HepG2 (cell line): ENCODE measurements around the gene HLF. TPM values are rescaled to one million over a fixed set of nuclear protein-coding genes. Genes with fewer than 3 reads are reported as not detected.
A peak's percentile ranks its signal among the peaks of the same experiment; 100 is the strongest.

Experiments
- AHR ChIP-seq: IDR thresholded peaks from 2 replicates; pipeline ENCODE4 v1.6.1; 2018; ENCODE audit warnings: missing genetic modification reagents, missing compliant biosample characterization
- ARNTL ChIP-seq: sonication (generic); formaldehyde crosslinking; IDR thresholded peaks from 2 replicates; pipeline ENCODE4 v1.4.0; 2020; ENCODE audit warnings: mild to moderate bottlenecking, missing genetic modification reagents
- CREM ChIP-seq, 2 experiments: sonication (generic) in 1 of 2; formaldehyde crosslinking in 1 of 2; IDR thresholded peaks; 2 replicates each; pipeline versions ENCODE4 v1.4.0 to v1.6.1; 2016 to 2020; ENCODE audit warnings: antibody characterized with exemption in 1 of 2, mild to moderate bottlenecking in 1 of 2, missing genetic modification reagents in 1 of 2
- DR1 ChIP-seq: sonication (generic); formaldehyde crosslinking; IDR thresholded peaks from 2 replicates; pipeline ENCODE4 v1.8.0; 2021; ENCODE audit warnings: mild to moderate bottlenecking, missing genetic modification reagents, inconsistent platforms
- GABPA ChIP-seq, 2 experiments: IDR thresholded peaks; 2 replicates each; pipeline ENCODE4 v1.6.1; 2011 to 2016; ENCODE audit warnings: low read depth in 2 of 2, low read length in 1 of 2, missing biosample characterization in 1 of 2, missing genetic modification characterization in 1 of 2
- JUNB ChIP-seq: sonication (generic); formaldehyde crosslinking; IDR thresholded peaks from 2 replicates; pipeline ENCODE4 v1.8.0; 2022; ENCODE audit warnings: missing genetic modification reagents, mild to moderate bottlenecking, borderline replicate concordance
- KDM5B ChIP-seq: sonication (generic); formaldehyde crosslinking; IDR thresholded peaks from 2 replicates; pipeline ENCODE4 v1.4.0; 2020; ENCODE audit warnings: missing genetic modification reagents, mild to moderate bottlenecking, borderline replicate concordance
- MTA3 ChIP-seq: sonication (generic); formaldehyde crosslinking; IDR thresholded peaks from 2 replicates; pipeline ENCODE4 v1.4.0; 2020; ENCODE audit warnings: missing genetic modification reagents
- MYC ChIP-seq: sonication (generic); formaldehyde crosslinking; IDR thresholded peaks from 2 replicates; pipeline ENCODE4 v1.9.0; 2021; ENCODE audit warnings: missing genetic modification reagents, borderline replicate concordance
- POLR2A ChIP-seq, 2 experiments: IDR thresholded peaks; 2 replicates each; pipeline ENCODE4 v1.6.1; 2011; ENCODE audit warnings: low read depth in 2 of 2, low read length in 2 of 2, mild to moderate bottlenecking in 1 of 2, moderate library complexity in 1 of 2; ENCODE audit not compliant: insufficient read depth in 1 of 2
- SMC3 ChIP-seq: IDR thresholded peaks from 2 replicates; pipeline ENCODE4 v1.6.1; 2011; ENCODE audit warnings: low read length, improper control_type of control experiment
- TAF1 ChIP-seq: sonication (generic); formaldehyde crosslinking; IDR thresholded peaks from 2 replicates; pipeline ENCODE4 v1.4.0; 2020; ENCODE audit warnings: missing genetic modification reagents
- TBP ChIP-seq: sonication (generic); formaldehyde crosslinking; IDR thresholded peaks from 2 replicates; pipeline ENCODE4 v1.5.0; 2020; ENCODE audit warnings: missing genetic modification reagents
- TMF1 ChIP-seq: sonication (generic); formaldehyde crosslinking; IDR thresholded peaks from 2 replicates; pipeline ENCODE4 v1.8.1; 2022; ENCODE audit warnings: low read depth, missing genetic modification reagents
- ZNF33B ChIP-seq: sonication (generic); formaldehyde crosslinking; IDR thresholded peaks from 2 replicates; pipeline ENCODE4 v1.5.1; 2020; ENCODE audit warnings: mild to moderate bottlenecking, missing genetic modification reagents
- ZNF761 ChIP-seq: sonication (generic); formaldehyde crosslinking; conservative IDR thresholded peaks from 2 replicates; pipeline ENCODE4 v1.4.0; 2020; ENCODE audit warnings: mild to moderate bottlenecking, missing genetic modification reagents
- ZNF780A ChIP-seq: sonication (generic); formaldehyde crosslinking; IDR thresholded peaks from 2 replicates; pipeline ENCODE4 v1.8.0; 2022; ENCODE audit warnings: mild to moderate bottlenecking, missing genetic modification reagents, moderate library complexity
- polyA plus RNA-seq, 8 experiments: library from polyadenylated mRNA; depleted of rRNA in 3 of 8; stranded (reverse) in 7 of 8; unstranded in 1 of 8; fragments of >200 nt; fragmentation: Illumina TruSeq in 4 of 8; extraction: Trizol in 4 of 8; gene quantifications; 2 replicates each; pipeline versions ENCODE4 v1.2.1 to v1.2.3, GENCODE V29; 2011 to 2016; ENCODE audit warnings: low read depth in 4 of 8, missing spikeins in 1 of 8, mixed read lengths in 1 of 8; ENCODE audit not compliant: insufficient read depth in 1 of 8
- total RNA-seq, 5 experiments: library from RNA; depleted of rRNA; stranded (reverse); fragments of >200 nt; fragmentation: Illumina TruSeq; extraction: Trizol; gene quantifications; 2 replicates each; pipeline ENCODE4 v1.2.3, GENCODE V29; 2016; ENCODE audit warnings: low read depth in 1 of 5
- TF ChIP-seq, protein P1 (sequence below): IDR thresholded peaks from 2 replicates; pipeline ENCODE4 v1.6.1; 2016; ENCODE audit warnings: low read depth, borderline replicate concordance
- TF ChIP-seq, protein P2 (sequence below): sonication (generic); formaldehyde crosslinking; IDR thresholded peaks from 2 replicates; pipeline ENCODE4 v1.4.0; 2020; ENCODE audit warnings: missing genetic modification reagents
- TF ChIP-seq, protein P3 (sequence below): sonication (generic); formaldehyde crosslinking; IDR thresholded peaks from 2 replicates; pipeline ENCODE4 v1.4.0; 2020; ENCODE audit warnings: mild to moderate bottlenecking, missing genetic modification reagents

Gene HLF
- total and polyA plus RNA-seq, 2 of the 13 experiments (the other 11 are each of a cell fraction or from before 2014, with no cell fraction given) = 202 to 346 TPM

DNA sequence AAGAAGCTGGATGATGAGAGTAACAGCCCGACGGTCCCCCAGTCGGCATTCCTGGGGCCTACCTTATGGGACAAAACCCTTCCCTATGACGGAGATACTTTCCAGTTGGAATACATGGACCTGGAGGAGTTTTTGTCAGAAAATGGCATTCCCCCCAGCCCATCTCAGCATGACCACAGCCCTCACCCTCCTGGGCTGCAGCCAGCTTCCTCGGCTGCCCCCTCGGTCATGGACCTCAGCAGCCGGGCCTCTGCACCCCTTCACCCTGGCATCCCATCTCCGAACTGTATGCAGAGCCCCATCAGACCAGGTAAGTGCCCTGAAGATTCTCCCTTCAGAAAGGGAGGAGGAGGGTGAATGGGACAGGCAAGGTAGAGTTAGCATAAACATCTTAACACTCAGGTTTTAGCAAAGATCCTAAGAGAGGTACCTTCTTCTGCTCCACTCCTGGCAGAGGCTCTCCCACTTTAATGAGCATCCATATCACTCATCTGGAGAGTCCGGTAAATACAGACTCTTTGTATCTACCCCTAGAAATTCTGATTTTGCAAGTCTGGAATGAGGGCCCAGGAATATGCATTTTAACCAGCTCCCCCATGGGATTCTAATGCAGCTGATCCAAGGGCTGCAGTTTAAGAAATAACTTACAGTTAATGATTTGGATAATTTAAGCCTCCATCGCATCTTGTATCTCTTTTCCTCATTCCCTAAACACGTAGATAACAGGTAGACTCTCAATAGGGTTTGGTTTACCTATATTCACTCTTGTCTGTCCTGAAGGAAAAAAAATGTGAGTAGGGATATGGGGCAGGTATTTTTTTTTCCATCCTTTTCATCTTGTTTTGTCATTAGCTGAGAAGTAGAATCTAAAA lies 3.3 kb downstream of the HLF start (continued):
- TF ChIP-seq TAF1 = peak; percentile 69
- no peak for TF ChIP-seq MYC
- no peak for TF ChIP-seq ZNF33B (CRISPR knock-in tag)
- no peak for TF ChIP-seq DR1
- no peak for TF ChIP-seq GABPA (IDR thresholded peaks at IDR 0.05; ENCODE audit: low read depth, low read length)
- no peak for TF ChIP-seq GABPA (CRISPR knock-in tag; IDR thresholded peaks at IDR 0.05; ENCODE audit: low read depth)
- TF ChIP-seq TMF1 (CRISPR knock-in tag) = no peak
- no peak for TF ChIP-seq SMC3
- TF ChIP-seq, protein P1, sequence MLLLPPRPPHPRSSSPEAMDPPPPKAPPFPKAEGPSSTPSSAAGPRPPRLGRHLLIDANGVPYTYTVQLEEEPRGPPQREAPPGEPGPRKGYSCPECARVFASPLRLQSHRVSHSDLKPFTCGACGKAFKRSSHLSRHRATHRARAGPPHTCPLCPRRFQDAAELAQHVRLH = no peak
- TF ChIP-seq ZNF780A (CRISPR knock-in tag) = no peak
- TF ChIP-seq, protein P2, sequence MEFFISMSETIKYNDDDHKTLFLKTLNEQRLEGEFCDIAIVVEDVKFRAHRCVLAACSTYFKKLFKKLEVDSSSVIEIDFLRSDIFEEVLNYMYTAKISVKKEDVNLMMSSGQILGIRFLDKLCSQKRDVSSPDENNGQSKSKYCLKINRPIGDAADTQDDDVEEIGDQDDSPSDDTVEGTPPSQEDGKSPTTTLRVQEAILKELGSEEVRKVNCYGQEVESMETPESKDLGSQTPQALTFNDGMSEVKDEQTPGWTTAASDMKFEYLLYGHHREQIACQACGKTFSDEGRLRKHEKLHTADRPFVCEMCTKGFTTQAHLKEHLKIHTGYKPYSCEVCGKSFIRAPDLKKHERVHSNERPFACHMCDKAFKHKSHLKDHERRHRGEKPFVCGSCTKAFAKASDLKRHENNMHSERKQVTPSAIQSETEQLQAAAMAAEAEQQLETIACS (CRISPR knock-in tag) = no peak
- no peak for TF ChIP-seq MTA3 (CRISPR knock-in tag)
- no peak for TF ChIP-seq CREM (IDR thresholded peaks at IDR 0.05)
- TF ChIP-seq CREM (CRISPR knock-in tag; IDR thresholded peaks at IDR 0.05) = no peak
- 0 out of 2 replicates have a peak, but pooled peaks have one; percentile 13 for TF ChIP-seq ZNF761
- TF ChIP-seq KDM5B (CRISPR knock-in tag) = 0 out of 2 replicates have a peak, but pooled peaks have one; percentile 34
- TF ChIP-seq, protein P3, sequence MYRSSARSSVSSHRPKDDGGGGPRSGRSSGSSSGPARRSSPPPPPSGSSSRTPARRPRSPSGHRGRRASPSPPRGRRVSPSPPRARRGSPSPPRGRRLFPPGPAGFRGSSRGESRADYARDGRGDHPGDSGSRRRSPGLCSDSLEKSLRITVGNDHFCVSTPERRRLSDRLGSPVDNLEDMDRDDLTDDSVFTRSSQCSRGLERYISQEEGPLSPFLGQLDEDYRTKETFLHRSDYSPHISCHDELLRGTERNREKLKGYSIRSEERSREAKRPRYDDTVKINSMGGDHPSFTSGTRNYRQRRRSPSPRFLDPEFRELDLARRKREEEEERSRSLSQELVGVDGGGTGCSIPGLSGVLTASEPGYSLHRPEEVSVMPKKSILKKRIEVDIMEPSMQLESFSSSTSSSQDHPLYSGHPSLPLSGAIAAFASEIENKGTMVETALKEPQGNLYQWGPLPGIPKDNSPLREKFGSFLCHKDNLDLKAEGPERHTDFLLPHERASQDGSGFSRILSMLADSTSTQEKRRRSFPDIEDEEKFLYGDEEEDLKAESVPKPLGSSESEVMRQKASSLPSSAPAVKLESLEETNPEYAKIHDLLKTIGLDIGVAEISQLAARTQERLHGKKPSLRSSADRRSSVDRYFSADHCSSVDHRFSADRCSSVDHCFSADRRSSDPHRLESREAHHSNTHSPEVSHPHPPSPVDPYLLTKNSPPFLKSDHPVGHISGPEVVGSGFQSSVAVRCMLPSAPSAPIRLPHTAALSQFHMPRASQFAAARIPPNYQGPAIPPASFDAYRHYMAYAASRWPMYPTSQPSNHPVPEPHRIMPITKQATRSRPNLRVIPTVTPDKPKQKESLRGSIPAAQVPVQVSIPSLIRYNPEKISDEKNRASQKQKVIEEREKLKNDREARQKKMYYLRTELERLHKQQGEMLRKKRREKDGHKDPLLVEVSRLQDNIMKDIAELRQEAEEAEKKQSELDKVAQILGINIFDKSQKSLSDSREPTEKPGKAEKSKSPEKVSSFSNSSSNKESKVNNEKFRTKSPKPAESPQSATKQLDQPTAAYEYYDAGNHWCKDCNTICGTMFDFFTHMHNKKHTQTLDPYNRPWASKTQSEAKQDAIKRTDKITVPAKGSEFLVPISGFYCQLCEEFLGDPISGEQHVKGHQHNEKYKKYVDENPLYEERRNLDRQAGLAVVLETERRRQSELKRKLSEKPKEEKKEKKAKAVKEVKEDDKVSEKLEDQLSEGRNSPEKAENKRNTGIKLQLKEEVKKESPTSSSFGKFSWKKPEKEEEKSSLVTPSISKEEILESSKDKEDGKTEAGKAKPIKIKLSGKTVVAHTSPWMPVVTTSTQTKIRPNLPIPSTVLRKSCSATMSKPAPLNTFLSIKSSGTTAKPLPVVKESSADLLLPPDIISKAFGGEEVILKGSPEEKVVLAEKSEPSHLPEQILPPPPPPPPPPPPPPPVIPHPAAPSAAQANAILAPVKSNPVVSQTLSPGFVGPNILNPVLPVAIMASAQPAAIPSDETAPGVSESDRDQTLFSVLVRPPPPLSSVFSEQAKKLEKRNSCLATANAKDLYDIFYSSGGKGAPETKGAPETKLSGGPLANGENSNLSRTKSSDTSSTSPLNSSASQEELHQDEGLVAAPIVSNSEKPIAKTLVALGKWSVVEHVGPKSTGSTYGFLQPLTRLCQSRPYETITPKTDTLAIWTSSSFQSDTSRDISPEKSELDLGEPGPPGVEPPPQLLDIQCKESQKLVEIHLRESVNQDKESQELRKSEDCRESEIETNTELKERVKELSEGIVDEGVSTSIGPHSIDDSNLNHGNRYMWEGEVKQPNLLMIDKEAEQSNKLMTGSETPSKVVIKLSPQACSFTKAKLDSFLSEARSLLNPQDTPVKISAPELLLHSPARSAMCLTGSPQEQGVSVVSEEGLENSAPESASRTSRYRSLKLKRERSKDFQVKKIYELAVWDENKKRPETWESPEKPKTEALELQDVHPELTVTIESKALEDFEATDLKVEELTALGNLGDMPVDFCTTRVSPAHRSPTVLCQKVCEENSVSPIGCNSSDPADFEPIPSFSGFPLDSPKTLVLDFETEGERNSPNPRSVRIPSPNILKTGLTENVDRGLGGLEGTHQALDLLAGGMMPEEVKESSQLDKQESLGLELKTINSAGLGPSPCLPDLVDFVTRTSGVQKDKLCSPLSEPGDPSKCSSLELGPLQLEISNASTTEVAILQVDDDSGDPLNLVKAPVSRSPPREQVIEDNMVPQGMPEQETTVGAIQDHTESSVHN (CRISPR knock-in tag) = no peak
- TF ChIP-seq TBP = no peak
- no peak for TF ChIP-seq AHR
- TF ChIP-seq JUNB (CRISPR knock-in tag) = no peak
- no peak for TF ChIP-seq ARNTL (CRISPR knock-in tag)
- TF ChIP-seq POLR2A (IDR thresholded peaks at IDR 0.05; ENCODE audit: insufficient read depth in 1 of 2, low read depth in 2 of 2, low read length in 2 of 2) = peak in 1 of 2 experiments; percentile 64; a peak in 2 of 4 replicates
